ENCODE results near the gene SMCR8.
"Not testable (repeated sequence)": the region's sequence is repeated elsewhere in the genome, so short reads cannot be mapped to it uniquely, and the experiment has no call there.

SMCR8 gene

DNA sequence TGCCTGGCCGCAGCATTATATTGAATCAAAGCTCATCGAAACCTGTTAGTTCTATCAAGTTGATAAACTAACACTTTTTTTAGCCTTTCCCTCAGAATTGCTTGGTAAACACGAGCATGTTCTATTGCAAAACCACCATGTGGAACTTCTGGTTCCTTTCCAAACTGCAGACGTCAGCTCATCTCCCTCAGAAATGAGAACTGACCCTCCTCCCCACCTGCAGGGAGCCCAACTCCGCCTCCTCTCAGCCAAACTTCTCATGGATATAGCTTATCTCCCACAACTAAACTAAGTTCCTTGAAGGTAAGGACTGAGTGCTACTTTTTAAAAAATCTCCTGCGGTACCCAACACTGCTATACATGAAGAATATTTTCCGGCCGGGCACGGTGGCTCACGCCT is 41.5 kb downstream of the SMCR8 start:
- FAIRE-seq (no peak), DNase-seq (ENCODE audit: low spot score) (no peak)

GRCh38 chr17:18360518-18360917 is 45.4 kb downstream of the SMCR8 start:
- FAIRE-seq (no peak), DNase-seq (ENCODE audit: low spot score) (no peak)

- FAIRE-seq (no peak), DNase-seq (ENCODE audit: low spot score) (no peak)
Measured at GRCh38 chr17:18361837-18362697, 47.0 kb downstream of the SMCR8 start.

- peak; percentile 45 for DNase-seq (ENCODE audit: low spot score)
- FAIRE-seq: no peak
Measured at GRCh38 chr17:18362698-18363100, 47.6 kb downstream of the SMCR8 start.

GRCh38 chr17:18363101-18364049 is 48.3 kb downstream of the SMCR8 start, which contains the start of gene SHMT1:
TSS of gene SHMT1 (minus strand) at chr17:18363550. CDS start at chr17:18355981, 7,569 bp downstream.
- DNase-seq (ENCODE audit: low spot score) (peak; percentile 98), FAIRE-seq (peak; percentile 95)

GRCh38 chr17:18364166-18364565 is 49.1 kb downstream of the SMCR8 start:
- no peak for FAIRE-seq
- DNase-seq (ENCODE audit: low spot score): no peak

- FAIRE-seq: no peak
- DNase-seq (ENCODE audit: low spot score): no peak
Measured at GRCh38 chr17:18368946-18369345, 53.9 kb downstream of the SMCR8 start.

DNA sequence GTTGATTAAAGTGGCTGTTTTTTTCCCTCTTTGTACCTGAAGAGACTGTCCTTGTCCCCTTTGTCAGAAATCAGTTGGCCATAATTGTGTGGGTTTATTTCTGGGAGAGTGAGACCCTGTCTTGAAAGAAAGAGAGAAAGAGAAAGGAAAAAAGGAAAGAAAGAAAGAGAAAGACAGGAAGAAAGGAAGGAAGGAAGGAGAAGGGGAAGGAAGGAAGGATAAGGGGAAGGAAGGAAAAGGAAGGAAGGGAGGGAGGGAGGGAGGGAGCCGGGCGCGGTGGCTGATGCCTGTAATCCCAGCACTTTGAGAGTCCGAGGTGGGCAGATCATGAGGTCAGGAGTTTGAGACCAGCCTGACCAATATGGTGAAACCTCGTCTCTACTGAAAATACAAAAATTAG is 55.7 kb downstream of the SMCR8 start:
- DNase-seq (ENCODE audit: low spot score): no peak
- no peak for FAIRE-seq

DNA sequence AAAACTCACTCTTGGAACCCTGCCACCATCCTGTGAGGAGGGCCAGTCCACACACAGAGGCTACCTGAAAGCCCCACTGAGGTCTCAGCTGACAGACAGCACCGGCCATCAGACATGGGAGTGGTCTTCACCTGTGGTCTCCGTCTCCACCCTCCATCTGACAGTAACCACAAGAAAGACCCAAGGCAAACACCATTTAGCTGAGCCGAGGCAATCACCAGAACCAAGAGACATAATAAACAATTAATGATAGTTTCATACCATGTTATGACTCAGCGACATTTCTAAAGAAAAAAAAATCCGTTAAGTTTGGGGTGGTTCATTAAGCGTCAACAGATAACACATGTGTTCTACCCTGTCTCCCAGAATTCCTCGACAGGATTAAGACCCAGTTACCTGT is 56.4 kb downstream of the SMCR8 start:
- FAIRE-seq (no peak), DNase-seq (ENCODE audit: low spot score) (no peak)

DNA sequence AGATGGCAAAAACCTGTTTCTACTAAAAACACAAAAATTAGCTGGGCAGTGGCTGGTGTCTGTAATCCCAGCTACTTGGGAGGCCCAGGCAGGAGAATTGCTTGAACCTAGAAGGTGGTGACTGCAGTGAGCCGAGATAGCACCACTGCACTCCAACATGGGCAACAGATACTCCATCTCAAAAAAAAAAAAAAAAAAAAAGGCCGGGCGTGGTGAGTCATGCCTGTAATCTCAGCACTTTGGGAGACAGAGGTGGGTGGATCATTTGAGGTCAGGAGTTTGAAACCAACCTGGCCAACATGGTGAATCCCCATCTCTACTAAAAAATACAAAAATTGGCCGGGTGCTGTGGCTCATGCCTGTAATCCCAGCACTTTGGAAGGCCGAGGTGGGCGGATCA is 58.1 kb downstream of the SMCR8 start:
- DNase-seq (ENCODE audit: low spot score); FAIRE-seq: not testable (repeated sequence)

- FAIRE-seq: no peak
Measured at GRCh38 chr17:18374216-18374615, 59.1 kb downstream of the SMCR8 start.

More at GRCh38 chr17:18374216-18374615, 59.1 kb downstream of the SMCR8 start:
- DNase-seq (ENCODE audit: low spot score): no peak

Measured in urothelium cell line (cell line).